GM19025 (cell line): ENCODE measurements around the gene MANEA.
"Not testable (repeated sequence)": the region's sequence is repeated elsewhere in the genome, so short reads cannot be mapped to it uniquely, and the experiment has no call there.

Source experiments
- ATAC-seq: cut with Tn5 transposase; IDR thresholded peaks from one replicate; pipeline ENCODE4 v1.9.1; 2021; ENCODE audit warnings: mild to moderate bottlenecking, low read depth, moderate library complexity; ENCODE audit not compliant: unreplicated experiment

MANEA gene

GRCh38 chr6:95584226-95584625 lies 6.9 kb downstream of the MANEA start:
- ATAC-seq, result not testable (repeated sequence)

- no peak for ATAC-seq
Observed at GRCh38 chr6:95587989-95588388, 10.7 kb downstream of the MANEA start.

- no peak for ATAC-seq
Observed at GRCh38 chr6:95589067-95589466, 11.7 kb downstream of the MANEA start.

GRCh38 chr6:95589826-95590570 lies 12.7 kb downstream of the MANEA start:
- no peak for ATAC-seq

- ATAC-seq, result no peak
Observed at GRCh38 chr6:95593025-95593424, 15.7 kb downstream of the MANEA start.

GRCh38 chr6:95596021-95596420 lies 18.7 kb downstream of the MANEA start:
- ATAC-seq, result no peak

GRCh38 chr6:95599706-95600105 lies 22.4 kb downstream of the MANEA start:
- ATAC-seq, result no peak

- no peak for ATAC-seq
Observed at GRCh38 chr6:95601133-95601532, 23.8 kb downstream of the MANEA start.

GRCh38 chr6:95614094-95614493 lies 36.8 kb downstream of the MANEA start:
- no peak for ATAC-seq

- ATAC-seq, result no peak
Observed at GRCh38 chr6:95629551-95629950, 52.2 kb downstream of the MANEA start.

GRCh38 chr6:95636552-95637431 lies 59.5 kb downstream of the MANEA start:
- no peak for ATAC-seq

- no peak for ATAC-seq
Observed at GRCh38 chr6:95648636-95649035, 71.3 kb downstream of the MANEA start.

- no peak for ATAC-seq
Observed at GRCh38 chr6:95649451-95649850, 72.1 kb downstream of the MANEA start.

- ATAC-seq, result no peak
Observed at GRCh38 chr6:95654176-95654575, 76.8 kb downstream of the MANEA start.

- no peak for ATAC-seq
Observed at GRCh38 chr6:95658886-95659285, 81.6 kb downstream of the MANEA start.
